Activated CD8-positive, alpha-beta T cell treated with anti-CD3 and anti-CD28 coated beads for 36 hours (primary cell): ENCODE data around the gene EFCAB7. TPM values are rescaled to one million over a fixed set of nuclear protein-coding genes. Genes with fewer than 3 reads are reported as not detected.
A peak's percentile ranks its signal among the peaks of the same experiment; 100 is the strongest.

Source experiments
- ATAC-seq: fragments of 200-7000 bp; cut with Tn5 transposase; one replicate; pipeline ENCODE4 v1.10.0; 2021; ENCODE audit warnings: mild to moderate bottlenecking, moderate library complexity
- CTCF ChIA-PET: fragments of 350-600 bp; sonication (Branson Sonifier 250); formaldehyde crosslinking; loops from one replicate; lab custom pipeline; 2021; ENCODE audit warnings: antibody characterized with exemption; lab: Charles Lee
- POLR2A ChIA-PET: fragments of 350-600 bp; sonication (Branson Sonifier 250); formaldehyde crosslinking; loops from one replicate; lab custom pipeline; 2021; ENCODE audit warnings: antibody characterized with exemption; lab: Charles Lee
- DNase-seq: peaks from one replicate; pipeline ENCODE4 v3.0.0-alpha.2; 2020
- H3K27ac Mint-ChIP-seq: one replicate; pipeline ENCODE4 v1.8.0; 2021; ENCODE audit warnings: mild to moderate bottlenecking, mixed read lengths
- H3K27me3 Mint-ChIP-seq: one replicate; pipeline ENCODE4 v1.8.0; 2021; ENCODE audit warnings: mixed read lengths
- H3K36me3 Mint-ChIP-seq: one replicate; pipeline ENCODE4 v1.8.0; 2021; ENCODE audit warnings: low read depth, mixed read lengths
- H3K4me1 Mint-ChIP-seq: one replicate; pipeline ENCODE4 v1.8.0; 2021; ENCODE audit warnings: low read depth, mixed read lengths
- H3K4me3 Mint-ChIP-seq: one replicate; pipeline ENCODE4 v1.8.0; 2021; ENCODE audit warnings: mild to moderate bottlenecking, moderate library complexity, mixed read lengths
- H3K9me3 Mint-ChIP-seq: one replicate; pipeline ENCODE4 v1.8.0; 2021; ENCODE audit warnings: mixed read lengths
- intact Hi-C: fragments of 100-400 bp; cut with micrococcal nuclease; formaldehyde crosslinking; loops from one replicate; pipeline ENCODE4 v1.10.0; 2022
- total RNA-seq, 2 experiments: library from RNA; stranded (reverse); gene quantifications; one replicate each; pipeline ENCODE4 v1.2.3, GENCODE V29; 2021
- TF ChIP-seq, protein P1 (sequence below): fragments of 200-600 bp; IDR thresholded peaks from one replicate; pipeline ENCODE4 v1.8.0; 2022; ENCODE audit warnings: antibody characterized with exemption, mild to moderate bottlenecking

The EFCAB7 gene, protein sequence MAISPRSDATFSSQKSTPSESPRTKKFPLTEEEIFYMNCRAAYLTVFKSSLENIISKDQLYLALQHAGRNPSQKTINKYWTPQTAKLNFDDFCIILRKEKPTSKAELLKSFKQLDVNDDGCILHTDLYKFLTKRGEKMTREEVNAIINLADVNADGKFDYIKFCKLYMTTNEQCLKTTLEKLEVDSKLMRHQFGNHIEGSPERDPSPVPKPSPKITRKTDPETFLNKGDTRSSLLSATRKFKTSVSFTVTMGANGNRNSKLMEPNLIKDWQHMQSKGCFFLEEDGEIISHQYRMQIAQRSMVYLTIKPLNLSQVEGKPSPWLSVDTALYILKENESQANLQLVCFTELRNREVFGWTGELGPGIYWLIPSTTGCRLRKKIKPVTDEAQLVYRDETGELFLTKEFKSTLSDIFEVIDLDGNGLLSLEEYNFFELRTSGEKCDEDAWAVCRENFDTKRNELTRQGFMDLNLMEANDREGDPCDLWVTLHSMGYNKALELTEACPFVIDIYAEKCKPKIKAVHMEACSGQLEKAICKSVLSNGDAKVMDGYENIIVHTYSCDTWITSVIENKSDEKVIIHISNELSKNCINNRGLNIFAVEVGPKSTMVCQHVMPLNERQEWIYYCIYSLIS
- 1 to 10 TPM; 6.1 to 6.8 TPM for total RNA-seq

DNA sequence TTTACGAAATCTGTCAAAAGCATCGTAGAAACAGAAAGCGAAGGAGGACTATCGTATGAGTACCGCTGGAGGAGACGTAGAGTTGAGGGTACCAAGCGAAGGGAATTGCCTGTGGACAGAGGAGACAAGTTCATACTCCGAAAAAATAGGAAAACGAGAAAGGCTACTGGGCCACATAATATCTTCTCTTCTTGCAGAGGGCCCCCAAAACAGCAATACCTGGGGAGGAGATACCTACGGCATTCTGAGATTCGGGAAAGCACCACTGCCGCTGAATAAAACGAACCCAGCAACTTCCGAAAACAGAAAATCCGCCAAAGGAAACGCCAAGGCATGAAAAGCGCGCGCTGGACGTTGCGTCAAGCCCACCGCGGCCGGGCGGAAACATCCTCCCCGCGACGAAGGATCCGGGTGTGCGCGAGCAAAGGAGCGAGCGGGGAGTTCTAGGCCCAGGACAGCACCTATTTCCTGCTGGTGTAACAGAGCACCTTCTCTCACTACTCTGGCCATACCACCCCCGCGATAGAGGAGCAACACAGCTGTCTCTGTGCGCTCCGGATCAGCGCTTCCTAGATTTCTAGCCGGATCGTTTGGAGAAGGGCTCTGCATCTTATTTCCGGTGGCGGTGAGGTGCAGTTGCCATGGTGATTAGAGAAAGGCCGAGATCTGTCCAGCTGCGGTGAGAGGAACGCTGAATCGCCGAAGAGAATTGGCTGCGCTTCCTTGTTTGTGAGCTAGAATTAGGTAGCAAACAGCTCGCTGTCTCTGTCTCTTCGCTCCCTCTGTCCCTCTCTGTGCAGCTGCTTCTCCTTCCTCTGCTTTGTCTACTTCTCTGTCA, at the start of gene EFCAB7, which contains the start of gene ITGB3BP:
Gene EFCAB7, plus strand, starts transcription at position 635 of the 838 bp plus-strand sequence. CDS start 2,048 bp downstream, outside the sequence.
Gene ITGB3BP, minus strand, starts transcription at position 335 of the 838 bp plus-strand sequence. Its CDS starts 92 bp downstream, at position 243.
- peak; percentile 85 for DNase-seq
- peak within 1 kb of the TSS; percentile 84 for H3K4me3 Mint-ChIP-seq
- H3K9me3 Mint-ChIP-seq: no peaks in the 10 kb centered on the region
- H3K27me3 Mint-ChIP-seq: no peaks in the 10 kb centered on the region
- CTCF ChIA-PET: interaction anchor here (1.2 kb wide), 1 partner anchor 9 kb away, joined by 4 read pairs; no protein-coding TSS in a partner anchor
- peaks cover 23% of the 10 kb centered on the region for H3K4me1 Mint-ChIP-seq
- POLR2A ChIA-PET: interaction anchor here (0.8 to 1.3 kb wide), 3 partner anchors 9 to 199 kb away, joined by 3 read pairs; no protein-coding TSS in a partner anchor
- peak; percentile 92 for ATAC-seq
- peaks cover 5% of the 10 kb centered on the region for H3K36me3 Mint-ChIP-seq
- TF ChIP-seq, protein P1, sequence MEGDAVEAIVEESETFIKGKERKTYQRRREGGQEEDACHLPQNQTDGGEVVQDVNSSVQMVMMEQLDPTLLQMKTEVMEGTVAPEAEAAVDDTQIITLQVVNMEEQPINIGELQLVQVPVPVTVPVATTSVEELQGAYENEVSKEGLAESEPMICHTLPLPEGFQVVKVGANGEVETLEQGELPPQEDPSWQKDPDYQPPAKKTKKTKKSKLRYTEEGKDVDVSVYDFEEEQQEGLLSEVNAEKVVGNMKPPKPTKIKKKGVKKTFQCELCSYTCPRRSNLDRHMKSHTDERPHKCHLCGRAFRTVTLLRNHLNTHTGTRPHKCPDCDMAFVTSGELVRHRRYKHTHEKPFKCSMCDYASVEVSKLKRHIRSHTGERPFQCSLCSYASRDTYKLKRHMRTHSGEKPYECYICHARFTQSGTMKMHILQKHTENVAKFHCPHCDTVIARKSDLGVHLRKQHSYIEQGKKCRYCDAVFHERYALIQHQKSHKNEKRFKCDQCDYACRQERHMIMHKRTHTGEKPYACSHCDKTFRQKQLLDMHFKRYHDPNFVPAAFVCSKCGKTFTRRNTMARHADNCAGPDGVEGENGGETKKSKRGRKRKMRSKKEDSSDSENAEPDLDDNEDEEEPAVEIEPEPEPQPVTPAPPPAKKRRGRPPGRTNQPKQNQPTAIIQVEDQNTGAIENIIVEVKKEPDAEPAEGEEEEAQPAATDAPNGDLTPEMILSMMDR: no peak
- H3K27ac Mint-ChIP-seq: peak within 1 kb of the TSS; percentile 98
- intact Hi-C loops: loop anchor here (10.0 kb wide), 1 partner anchor 198 kb away; the partner anchor contains the start of gene FOXD3

DNA sequence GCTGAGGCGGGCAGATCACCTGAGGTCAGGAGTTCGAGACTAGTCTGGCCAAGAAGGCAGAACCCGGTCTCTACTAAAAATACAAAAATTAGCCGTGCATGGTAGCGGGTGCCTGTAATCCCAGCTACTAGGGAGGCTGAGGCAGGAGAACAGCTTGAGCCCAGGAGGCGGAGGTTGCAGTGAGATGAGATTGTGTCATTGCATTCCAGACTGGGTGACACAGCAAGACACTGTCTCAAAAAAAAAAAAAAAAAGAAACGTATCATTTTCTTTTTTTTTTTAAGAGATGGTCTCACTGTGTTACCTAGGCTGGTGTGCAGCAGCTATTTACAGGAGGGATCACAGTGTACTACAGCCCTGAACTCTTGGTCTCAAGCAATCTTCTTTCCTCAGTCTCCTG, 47.6 kb upstream of the EFCAB7 start:
- CTCF ChIA-PET: no interaction called here
- POLR2A ChIA-PET: no interaction called here
- TF ChIP-seq, protein P1: no peak
- ATAC-seq: no peak
- Mint-ChIP-seq H3K9me3 (peaks cover under 1% of the 10 kb centered on the region), H3K27me3 (no peaks in the 10 kb centered on the region), H3K4me3 (no peak overlapping the region), H3K4me1 (no peaks in the 10 kb centered on the region), H3K27ac (no peak overlapping the region), H3K36me3 (peaks cover 13% of the 10 kb centered on the region)
- intact Hi-C loops: no loop called here
- DNase-seq: no peak

- no peaks in the 10 kb centered on the region for H3K27me3 Mint-ChIP-seq
- no peaks in the 10 kb centered on the region for H3K9me3 Mint-ChIP-seq
- TF ChIP-seq, protein P1: no peak
- ChIA-PET POLR2A (no interaction called here), CTCF (no interaction called here)
- no peaks in the 10 kb centered on the region for H3K4me1 Mint-ChIP-seq
- intact Hi-C loops: no loop called here
- H3K27ac Mint-ChIP-seq: no peak overlapping the region
- peaks cover 8% of the 10 kb centered on the region for H3K36me3 Mint-ChIP-seq
- ATAC-seq (no peak), DNase-seq (no peak)
- no peak overlapping the region for H3K4me3 Mint-ChIP-seq
Measured at GRCh38 chr1:63480057-63480456, 43.3 kb upstream of the EFCAB7 start.

DNA sequence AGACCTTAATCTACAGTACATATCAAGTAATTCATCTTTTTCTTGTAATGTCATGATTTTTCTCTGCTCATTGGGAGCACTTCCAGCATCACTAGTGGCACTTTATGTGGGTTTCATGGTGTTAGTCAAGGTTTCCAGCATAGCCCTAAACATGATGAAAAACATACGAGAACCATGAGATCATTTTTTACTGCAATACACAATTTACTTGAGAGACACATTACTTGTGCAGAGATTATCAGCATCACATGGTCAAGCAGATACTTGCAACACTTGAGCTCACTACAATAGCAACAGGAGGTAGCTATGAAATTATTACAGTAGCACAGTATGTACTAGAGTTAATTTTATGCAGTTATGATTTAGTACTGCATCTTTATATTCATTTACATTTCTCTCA, 36.7 kb upstream of the EFCAB7 start:
- ATAC-seq (no peak), DNase-seq (no peak)
- ChIA-PET CTCF (no interaction called here), POLR2A (no interaction called here)
- intact Hi-C loops: no loop called here
- H3K27ac Mint-ChIP-seq: no peak overlapping the region
- H3K4me1 Mint-ChIP-seq: no peaks in the 10 kb centered on the region
- H3K27me3 Mint-ChIP-seq: no peaks in the 10 kb centered on the region
- no peak overlapping the region for H3K4me3 Mint-ChIP-seq
- H3K9me3 Mint-ChIP-seq: no peaks in the 10 kb centered on the region
- H3K36me3 Mint-ChIP-seq: peaks cover 8% of the 10 kb centered on the region
- TF ChIP-seq, protein P1: no peak
